ENCODE data around the gene TRAF3. TPM values are rescaled to one million over a fixed set of nuclear protein-coding genes. Genes with fewer than 3 reads are reported as not detected.

TRAF3 gene
- total RNA-seq, 1 experiment from 2014 or later = 49.3 TPM

GRCh38 chr14:102848830-102849525 is 71.7 kb downstream of the TRAF3 start:
- H3K27ac ChIP-seq (ENCODE audit: low read depth, low read length, poor library complexity, severe bottlenecking) = no peak overlapping the region

GRCh38 chr14:102849526-102850379 is 72.5 kb downstream of the TRAF3 start:
- no TSS peak for BruUV-seq (replicated peaks)
- Histone ChIP-seq H3K4me3 (ENCODE audit: low read depth, low read length, poor library complexity, severe bottlenecking) (no peak overlapping the region), H3K27me3 (replicated peaks; ENCODE audit: insufficient read depth, low read depth, low read length, poor library complexity) (no peaks in the 10 kb centered on the region), H3K36me3 (ENCODE audit: insufficient read depth, low read length, poor library complexity, severe bottlenecking) (no peaks in the 10 kb centered on the region), H3K9me3 (ENCODE audit: low read depth, low read length, poor library complexity, severe bottlenecking) (no peaks in the 10 kb centered on the region), H3K4me1 (ENCODE audit: insufficient read depth, low read length, poor library complexity, severe bottlenecking) (no peaks in the 10 kb centered on the region), H3K27ac (ENCODE audit: low read depth, low read length, poor library complexity, severe bottlenecking) (peak overlapping the region; percentile 8)
- DNase-seq (ENCODE audit: low spot score) = no peak
- CTCF ChIA-PET = no interaction called here
- TF ChIP-seq CTCF (conservative IDR thresholded peaks at IDR 0.05; ENCODE audit: low read depth, low read length) = no peak
- TF ChIP-seq EZH2 (IDR thresholded peaks at IDR 0.05; ENCODE audit: borderline replicate concordance, low read depth, low read length, poor library complexity, severe bottlenecking) = no peak
- intact Hi-C loops (cut with micrococcal nuclease; ENCODE audit: unreplicated experiment) = no loop called here
- POLR2A ChIA-PET (ENCODE audit: low non-redundant PET) = no interaction called here

More at GRCh38 chr14:102848830-102849525, 71.7 kb downstream of the TRAF3 start:
- ChIA-PET CTCF (no interaction called here), POLR2A (ENCODE audit: low non-redundant PET) (no interaction called here)
- no peak for DNase-seq (ENCODE audit: low spot score)
- Histone ChIP-seq H3K9me3 (ENCODE audit: low read depth, low read length, poor library complexity, severe bottlenecking) (no peaks in the 10 kb centered on the region), H3K4me1 (ENCODE audit: insufficient read depth, low read length, poor library complexity, severe bottlenecking) (no peaks in the 10 kb centered on the region), H3K36me3 (ENCODE audit: insufficient read depth, low read length, poor library complexity, severe bottlenecking) (no peaks in the 10 kb centered on the region), H3K27me3 (replicated peaks; ENCODE audit: insufficient read depth, low read depth, low read length, poor library complexity) (no peaks in the 10 kb centered on the region), H3K4me3 (ENCODE audit: low read depth, low read length, poor library complexity, severe bottlenecking) (no peak overlapping the region)
- intact Hi-C loops (cut with micrococcal nuclease; ENCODE audit: unreplicated experiment) = no loop called here
- TF ChIP-seq CTCF (conservative IDR thresholded peaks at IDR 0.05; ENCODE audit: low read depth, low read length) (no peak), EZH2 (IDR thresholded peaks at IDR 0.05; ENCODE audit: borderline replicate concordance, low read depth, low read length, poor library complexity, severe bottlenecking) (no peak)
- BruUV-seq (replicated peaks) = no TSS peak

DNA sequence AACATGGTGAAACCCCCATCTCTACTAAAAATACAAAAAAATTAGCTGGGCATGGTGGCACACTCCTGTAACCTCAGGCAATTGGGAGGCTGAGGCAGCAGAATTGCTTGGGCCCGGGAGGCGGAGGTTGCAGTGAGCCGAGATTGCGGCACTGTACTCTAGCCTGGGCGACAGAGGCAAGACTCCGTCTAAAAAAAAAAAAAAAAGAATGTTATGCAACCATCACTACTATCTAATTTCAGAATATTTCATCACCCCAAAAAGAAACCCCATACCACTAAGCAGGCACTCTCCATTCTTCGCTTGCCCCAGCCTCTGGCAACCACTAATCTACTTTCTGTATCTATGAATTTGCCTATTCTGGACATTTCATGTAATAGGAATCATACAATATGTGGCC is 76.4 kb downstream of the TRAF3 start:
- intact Hi-C loops (cut with micrococcal nuclease; ENCODE audit: unreplicated experiment) = no loop called here
- no peaks in the 10 kb centered on the region for H3K36me3 ChIP-seq (ENCODE audit: insufficient read depth, low read length, poor library complexity, severe bottlenecking)

More for the DNA sequence above, 76.4 kb downstream of the TRAF3 start:
- TF ChIP-seq EZH2 (IDR thresholded peaks at IDR 0.05; ENCODE audit: borderline replicate concordance, low read depth, low read length, poor library complexity, severe bottlenecking) (no peak), CTCF (conservative IDR thresholded peaks at IDR 0.05; ENCODE audit: low read depth, low read length) (no peak)
- ChIA-PET CTCF (no interaction called here), POLR2A (ENCODE audit: low non-redundant PET) (no interaction called here)
- no peak for DNase-seq (ENCODE audit: low spot score)
- peaks cover 8% of the 10 kb centered on the region for H3K9me3 ChIP-seq (ENCODE audit: low read depth, low read length, poor library complexity, severe bottlenecking)
- H3K27ac ChIP-seq (ENCODE audit: low read depth, low read length, poor library complexity, severe bottlenecking) = no peak overlapping the region
- no peaks in the 10 kb centered on the region for H3K4me1 ChIP-seq (ENCODE audit: insufficient read depth, low read length, poor library complexity, severe bottlenecking)
- H3K4me3 ChIP-seq (ENCODE audit: low read depth, low read length, poor library complexity, severe bottlenecking) = no peak overlapping the region
- no peaks in the 10 kb centered on the region for H3K27me3 ChIP-seq (replicated peaks; ENCODE audit: insufficient read depth, low read depth, low read length, poor library complexity)
- BruUV-seq (replicated peaks) = no TSS peak

Data from A673 (cell line).